ENCODE measurements around the gene SERPINA1. TPM values are rescaled to one million over a fixed set of nuclear protein-coding genes. Genes with fewer than 3 reads are reported as not detected.

The SERPINA1 gene
- total RNA-seq, 2 donors from 2014 or later, result 2.4 to 8.8 TPM

GRCh38 chr14:94342334-94342934 lies 46.0 kb downstream of the SERPINA1 start:
- Histone ChIP-seq H3K27me3 (no peaks in the 10 kb centered on the region), H3K9me3 (no peaks in the 10 kb centered on the region), H3K27ac (peak overlapping the region; percentile 35 to 59), H3K4me1 (peaks cover 0 to 18% of the 10 kb centered on the region in 2 donors), H3K36me3 (no peaks in the 10 kb centered on the region), H3K4me3 (no peak overlapping the region)
- no peak for TF ChIP-seq CTCF (IDR thresholded peaks at IDR 0.05)
- DNase-seq (ENCODE audit: low spot score), result peak; percentile 94

- Histone ChIP-seq H3K27ac (peak overlapping the region; percentile 35 to 59), H3K4me3 (no peak overlapping the region), H3K36me3 (no peaks in the 10 kb centered on the region), H3K27me3 (no peaks in the 10 kb centered on the region), H3K4me1 (peaks cover 0 to 18% of the 10 kb centered on the region in 2 donors), H3K9me3 (no peaks in the 10 kb centered on the region)
- no peak for TF ChIP-seq CTCF (IDR thresholded peaks at IDR 0.05)
- DNase-seq (ENCODE audit: low spot score), result peak; percentile 55
Observed at GRCh38 chr14:94341656-94342333, 46.6 kb downstream of the SERPINA1 start.

- Histone ChIP-seq H3K36me3 (no peaks in the 10 kb centered on the region), H3K4me1 (peaks cover 0 to 18% of the 10 kb centered on the region in 2 donors), H3K4me3 (no peak overlapping the region), H3K27me3 (no peaks in the 10 kb centered on the region), H3K9me3 (no peaks in the 10 kb centered on the region), H3K27ac (no peak overlapping the region)
- no peak for DNase-seq (ENCODE audit: low spot score)
- no peak for TF ChIP-seq CTCF (IDR thresholded peaks at IDR 0.05)
Observed at GRCh38 chr14:94340533-94340932, 47.9 kb downstream of the SERPINA1 start.

DNA sequence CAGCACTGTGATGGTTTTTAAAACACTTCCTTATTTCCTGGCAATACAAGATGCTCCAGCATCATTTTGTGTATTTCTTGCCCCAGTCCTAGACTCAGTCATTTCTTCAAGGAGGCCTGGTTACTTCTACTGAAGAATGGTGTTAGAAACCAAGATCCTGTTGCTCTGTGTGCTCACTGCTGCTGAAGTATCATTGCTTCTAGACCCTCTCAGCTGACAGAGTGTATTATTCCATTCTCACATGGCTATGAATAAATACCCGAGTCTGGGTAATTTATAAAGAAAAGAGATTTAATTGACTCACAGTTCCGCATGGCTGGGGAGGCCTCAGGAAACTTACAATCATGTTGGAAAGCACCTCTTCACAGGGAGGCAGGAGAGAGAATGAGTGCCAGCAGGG lies 50.4 kb downstream of the SERPINA1 start:
- Histone ChIP-seq H3K27me3 (no peaks in the 10 kb centered on the region), H3K4me3 (no peak overlapping the region), H3K4me1 (peaks cover 0 to 18% of the 10 kb centered on the region in 2 donors), H3K9me3 (no peaks in the 10 kb centered on the region), H3K27ac (no peak overlapping the region), H3K36me3 (no peaks in the 10 kb centered on the region)
- DNase-seq (ENCODE audit: low spot score), result no peak
- no peak for TF ChIP-seq CTCF (IDR thresholded peaks at IDR 0.05)

GRCh38 chr14:94337274-94337673 lies 51.1 kb downstream of the SERPINA1 start:
- H3K4me1 ChIP-seq, result peaks cover 0 to 10% of the 10 kb centered on the region in 2 donors
- no peak overlapping the region for H3K27ac ChIP-seq
- H3K27me3 ChIP-seq, result no peaks in the 10 kb centered on the region
- no peak overlapping the region for H3K4me3 ChIP-seq
- no peaks in the 10 kb centered on the region for H3K9me3 ChIP-seq
- no peak for TF ChIP-seq CTCF (IDR thresholded peaks at IDR 0.05)
- DNase-seq (ENCODE audit: low spot score), result no peak
- H3K36me3 ChIP-seq, result no peaks in the 10 kb centered on the region
